HepG2 (cell line): ENCODE results near the gene HID1. TPM values are rescaled to one million over a fixed set of nuclear protein-coding genes. Genes with fewer than 3 reads are reported as not detected.

Source experiments
- ATAC-seq: fragments of 200-7000 bp; cut with Tn5 transposase; 3 replicates; pipeline ENCODE4 v1.9.1; 2020; ENCODE audit warnings: mild to moderate bottlenecking, moderate library complexity
- BruUV-seq: library from RNA; stranded (reverse); fragments of 400-500 nt; replicated peaks from 2 replicates; lab custom pipeline; 2021; lab: Mats Ljungman, UMichigan
- CTCF ChIA-PET: fragments of 300-600 bp; formaldehyde crosslinking; extraction: SDS; loops from one replicate; lab custom pipeline; 2021; ENCODE audit warnings: low total read pairs, inconsistent platforms, low intra/inter-chr PET ratio; lab: Yijun Ruan, JAX
- POLR2A ChIA-PET: fragments of 350-600 bp; sonication (Branson Sonifier 250); formaldehyde crosslinking; loops from one replicate; lab custom pipeline; 2020; ENCODE audit warnings: antibody characterized with exemption, inconsistent platforms; lab: Yijun Ruan, JAX
- DNase-seq: peaks from one replicate; pipeline ENCODE4 v3.0.0-alpha.2; 2015; ENCODE audit warnings: low spot score
- FAIRE-seq: peaks from 3 replicates; lab custom pipeline; 2011; peaks lifted over from hg19 to GRCh38; lab: Jason Lieb, UNC
- H2AFZ ChIP-seq: one replicate; pipeline ENCODE4 v1.6.1; 2011; ENCODE audit warnings: low read length, inconsistent platforms
- H3K27ac ChIP-seq: fragments of 300-600 bp; 3 replicates; pipeline ENCODE4 v1.8.0; 2011; ENCODE audit warnings: mixed run types, mild to moderate bottlenecking, mixed read lengths, low read length, inconsistent platforms; ENCODE audit not compliant: insufficient read depth; ENCODE audit errors: extremely low read length
- H3K27me3 ChIP-seq, 2 experiments: fragments of 200-600 bp in 1 of 2; 2 replicates in 1 of 2; 3 replicates in 1 of 2; pipeline versions ENCODE4 v1.6.0 to v1.8.0; 2011; ENCODE audit warnings: low read length in 2 of 2, mild to moderate bottlenecking in 2 of 2, moderate library complexity in 2 of 2, inconsistent platforms in 1 of 2; ENCODE audit not compliant: insufficient read depth in 2 of 2, control insufficient read depth in 1 of 2
- H3K36me3 ChIP-seq, 2 experiments: fragments of 200-600 bp in 1 of 2; replicated peaks in 1 of 2; 2 replicates in 1 of 2; 3 replicates in 1 of 2; pipeline versions ENCODE4 v1.5.1 to v1.8.0; 2011; ENCODE audit warnings: low read length in 2 of 2, inconsistent platforms in 1 of 2; ENCODE audit not compliant: insufficient read depth in 2 of 2, control insufficient read depth in 1 of 2
- H3K4me1 ChIP-seq: 2 replicates; pipeline ENCODE4 v1.5.1; 2012; ENCODE audit warnings: low read length, inconsistent platforms; ENCODE audit not compliant: insufficient read depth
- H3K4me2 ChIP-seq: 2 replicates; pipeline ENCODE4 v1.6.0; 2011; ENCODE audit warnings: low read depth, low read length, inconsistent platforms
- H3K4me3 ChIP-seq, 3 experiments: fragments of 200-600 bp in 1 of 3; sonication (generic), shearing (Covaris generic) in 1 of 3; replicated peaks in 1 of 3; 2 replicates each; pipeline ENCODE4 v1.5.1; 2011 to 2016; ENCODE audit warnings: low read length in 3 of 3, inconsistent platforms in 2 of 3, low read depth in 2 of 3, mild to moderate bottlenecking in 2 of 3, control low read depth in 1 of 3, mixed read lengths in 1 of 3; ENCODE audit not compliant: insufficient read depth in 1 of 3
- H3K79me2 ChIP-seq: one replicate; pipeline ENCODE4 v1.6.1; 2011; ENCODE audit warnings: low read length, inconsistent platforms; ENCODE audit not compliant: insufficient read depth
- H3K9ac ChIP-seq: 2 replicates; pipeline ENCODE4 v1.6.0; 2011; ENCODE audit warnings: mild to moderate bottlenecking, low read depth, low read length, inconsistent platforms; ENCODE audit not compliant: insufficient read depth
- H3K9me3 ChIP-seq: 2 replicates; pipeline ENCODE4 v1.5.1; 2012; ENCODE audit warnings: mild to moderate bottlenecking, low read length
- H4K20me1 ChIP-seq: 2 replicates; pipeline ENCODE4 v1.6.0; 2011; ENCODE audit warnings: inconsistent platforms, mild to moderate bottlenecking, low read length, moderate library complexity; ENCODE audit not compliant: insufficient read depth
- CBX2 ChIP-seq, 2 experiments: fragments of 200-600 bp in 1 of 2; sonication (generic); formaldehyde crosslinking in 1 of 2; IDR thresholded peaks; 2 replicates each; pipeline versions ENCODE4 v1.7.0 to v1.8.1; 2018 to 2022; ENCODE audit warnings: low read depth in 2 of 2, low read length in 1 of 2, mild to moderate bottlenecking in 1 of 2, missing genetic modification reagents in 1 of 2
- IRF9 ChIP-seq: sonication (generic); formaldehyde crosslinking; IDR thresholded peaks from 2 replicates; pipeline ENCODE4 v1.8.0; 2022; ENCODE audit warnings: missing genetic modification reagents, mild to moderate bottlenecking, borderline replicate concordance
- MAFG ChIP-seq: sonication (generic); formaldehyde crosslinking; IDR thresholded peaks from 2 replicates; pipeline ENCODE4 v1.5.1; 2020; ENCODE audit warnings: mild to moderate bottlenecking, missing genetic modification reagents
- MIER2 ChIP-seq: IDR thresholded peaks from 2 replicates; pipeline ENCODE4 v1.6.1; 2016; ENCODE audit warnings: missing biosample characterization, missing genetic modification reagents
- RFXANK ChIP-seq: IDR thresholded peaks from 2 replicates; pipeline ENCODE4 v1.6.1; 2016
- SETDB1 ChIP-seq: sonication (generic); formaldehyde crosslinking; IDR thresholded peaks from 2 replicates; pipeline ENCODE4 v1.5.1; 2020; ENCODE audit warnings: missing genetic modification reagents, mild to moderate bottlenecking, borderline replicate concordance
- SUZ12 ChIP-seq: fragments of 150-350 bp; IDR thresholded peaks from 2 replicates; pipeline ENCODE4 v1.6.1; 2014; ENCODE audit warnings: low read depth, low read length
- TGIF2 ChIP-seq: IDR thresholded peaks from 2 replicates; pipeline ENCODE4 v1.6.1; 2016; ENCODE audit warnings: control low read depth, missing compliant biosample characterization
- ZNF576 ChIP-seq: sonication (generic); formaldehyde crosslinking; IDR thresholded peaks from 2 replicates; pipeline ENCODE4 v1.4.0; 2020; ENCODE audit warnings: mild to moderate bottlenecking, missing genetic modification reagents
- ZNF749 ChIP-seq: sonication (generic); formaldehyde crosslinking; IDR thresholded peaks from 2 replicates; pipeline ENCODE4 v1.8.0; 2022; ENCODE audit warnings: mild to moderate bottlenecking, missing genetic modification reagents, moderate library complexity, borderline replicate concordance
- ZSCAN20 ChIP-seq: sonication (generic); formaldehyde crosslinking; IDR thresholded peaks from 2 replicates; pipeline ENCODE4 v1.4.0; 2020; ENCODE audit warnings: missing genetic modification reagents, mild to moderate bottlenecking, borderline replicate concordance
- whole genome bisulfite sequencing: methylation state at CpG from one replicate; pipeline ENCODE4 v1.1.6; 2017; ENCODE audit warnings: low lambda C conversion rate; 5-methylcytosine and 5-hydroxymethylcytosine counted together
- in situ Hi-C: cut with HindIII; loops from 2 replicates; pipeline ENCODE4 v1.10.0; 2017; ENCODE audit warnings: low pct_unique_long_range_greater_than_20kb; ENCODE audit not compliant: extremely low pct_ligation_motif_present
- intact Hi-C: fragments of 100-400 bp; cut with micrococcal nuclease; formaldehyde crosslinking; loops from one replicate; pipeline ENCODE4 v1.10.0; 2022; ENCODE audit not compliant: unreplicated experiment
- polyA plus RNA-seq, 8 experiments: library from polyadenylated mRNA; depleted of rRNA in 3 of 8; stranded (reverse) in 7 of 8; unstranded in 1 of 8; fragments of >200 nt; fragmentation: Illumina TruSeq in 4 of 8; extraction: Trizol in 4 of 8; gene quantifications; 2 replicates each; pipeline versions ENCODE4 v1.2.1 to v1.2.3, GENCODE V29; 2011 to 2016; ENCODE audit warnings: low read depth in 4 of 8, missing spikeins in 1 of 8, mixed read lengths in 1 of 8; ENCODE audit not compliant: insufficient read depth in 1 of 8
- total RNA-seq, 5 experiments: library from RNA; depleted of rRNA; stranded (reverse); fragments of >200 nt; fragmentation: Illumina TruSeq; extraction: Trizol; gene quantifications; 2 replicates each; pipeline ENCODE4 v1.2.3, GENCODE V29; 2016; ENCODE audit warnings: low read depth in 1 of 5
- TF ChIP-seq, protein P1 (sequence below): sonication (generic); formaldehyde crosslinking; IDR thresholded peaks from 2 replicates; pipeline ENCODE4 v1.5.1; 2020; ENCODE audit warnings: missing genetic modification reagents, mild to moderate bottlenecking, borderline replicate concordance
- TF ChIP-seq, protein P2 (sequence below): sonication (generic); formaldehyde crosslinking; IDR thresholded peaks from 2 replicates; pipeline ENCODE4 v1.9.0; 2021; ENCODE audit warnings: mild to moderate bottlenecking, missing genetic modification reagents

Gene HID1
- total and polyA plus RNA-seq, 2 of the 13 experiments (the other 11 are each of a cell fraction or from before 2014, with no cell fraction given) = 2.1 to 10.6 TPM

GRCh38 chr17:75013092-75013559 lies 40.6 kb upstream of the HID1 start:
- in situ Hi-C loops = no loop called here
- Histone ChIP-seq H3K4me3 (peak overlapping the region; percentile 71 to 96 (median 85)), H2AFZ (no peak overlapping the region), H3K9ac (peak overlapping the region; percentile 90), H3K27me3 (no peaks in the 10 kb centered on the region; a peak in 2 of 5 replicates), H3K79me2 (peaks cover 14% of the 10 kb centered on the region), H3K4me1 (peaks cover 28% of the 10 kb centered on the region), H3K36me3 (peaks cover 5% of the 10 kb centered on the region in 2 experiments; a peak in 1 of 5 replicates), H4K20me1 (no peaks in the 10 kb centered on the region), H3K9me3 (no peaks in the 10 kb centered on the region), H3K4me2 (peak overlapping the region; percentile 94), H3K27ac (peak overlapping the region; percentile 85)
- intact Hi-C loops = no loop called here
- TSS peak; percentile 88 for BruUV-seq
- ATAC-seq (peak; percentile 1; the same call in 1 of the 3 replicates), DNase-seq (no peak), FAIRE-seq (no peak)
- ChIA-PET POLR2A (interaction anchor here (0.6 to 4.3 kb wide), 42 partner anchors 11 to 767 kb away, joined by 3 to 94 read pairs (median 8); partner anchors contain the start of genes ARMC7, ATP5PD, CDR2L and FDXR), CTCF (interaction anchor here (1.9 to 2.0 kb wide), 2 partner anchors 51 to 55 kb away, joined by 5 to 8 read pairs; no protein-coding TSS in a partner anchor)
- 0% methylated on average over 8 of the region's 10 CpGs for WGBS
- TF ChIP-seq SETDB1 (CRISPR knock-in tag) (no peak), IRF9 (CRISPR knock-in tag) (no peak), TGIF2 (peak; percentile 8; the same call in 1 of the 2 replicates), CBX2 (IDR thresholded peaks at IDR 0.05; ENCODE audit: low read depth, low read length) (no peak), CBX2 (CRISPR knock-in tag; IDR thresholded peaks at IDR 0.05; ENCODE audit: low read depth) (0 out of 2 replicates have a peak, but pooled peaks have one; percentile 54), ZNF576 (CRISPR knock-in tag) (0 out of 2 replicates have a peak, but pooled peaks have one; percentile 2), RFXANK (no peak), SUZ12 (no peak), MIER2 (CRISPR knock-in tag) (no peak), MAFG (CRISPR knock-in tag) (no peak), ZSCAN20 (CRISPR knock-in tag) (no peak), ZNF749 (CRISPR knock-in tag) (no peak)
- TF ChIP-seq, protein P1, sequence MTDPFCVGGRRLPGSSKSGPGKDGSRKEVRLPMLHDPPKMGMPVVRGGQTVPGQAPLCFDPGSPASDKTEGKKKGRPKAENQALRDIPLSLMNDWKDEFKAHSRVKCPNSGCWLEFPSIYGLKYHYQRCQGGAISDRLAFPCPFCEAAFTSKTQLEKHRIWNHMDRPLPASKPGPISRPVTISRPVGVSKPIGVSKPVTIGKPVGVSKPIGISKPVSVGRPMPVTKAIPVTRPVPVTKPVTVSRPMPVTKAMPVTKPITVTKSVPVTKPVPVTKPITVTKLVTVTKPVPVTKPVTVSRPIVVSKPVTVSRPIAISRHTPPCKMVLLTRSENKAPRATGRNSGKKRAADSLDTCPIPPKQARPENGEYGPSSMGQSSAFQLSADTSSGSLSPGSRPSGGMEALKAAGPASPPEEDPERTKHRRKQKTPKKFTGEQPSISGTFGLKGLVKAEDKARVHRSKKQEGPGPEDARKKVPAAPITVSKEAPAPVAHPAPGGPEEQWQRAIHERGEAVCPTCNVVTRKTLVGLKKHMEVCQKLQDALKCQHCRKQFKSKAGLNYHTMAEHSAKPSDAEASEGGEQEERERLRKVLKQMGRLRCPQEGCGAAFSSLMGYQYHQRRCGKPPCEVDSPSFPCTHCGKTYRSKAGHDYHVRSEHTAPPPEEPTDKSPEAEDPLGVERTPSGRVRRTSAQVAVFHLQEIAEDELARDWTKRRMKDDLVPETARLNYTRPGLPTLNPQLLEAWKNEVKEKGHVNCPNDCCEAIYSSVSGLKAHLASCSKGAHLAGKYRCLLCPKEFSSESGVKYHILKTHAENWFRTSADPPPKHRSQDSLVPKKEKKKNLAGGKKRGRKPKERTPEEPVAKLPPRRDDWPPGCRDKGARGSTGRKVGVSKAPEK (CRISPR knock-in tag) = peak; percentile 35
- TF ChIP-seq, protein P2, sequence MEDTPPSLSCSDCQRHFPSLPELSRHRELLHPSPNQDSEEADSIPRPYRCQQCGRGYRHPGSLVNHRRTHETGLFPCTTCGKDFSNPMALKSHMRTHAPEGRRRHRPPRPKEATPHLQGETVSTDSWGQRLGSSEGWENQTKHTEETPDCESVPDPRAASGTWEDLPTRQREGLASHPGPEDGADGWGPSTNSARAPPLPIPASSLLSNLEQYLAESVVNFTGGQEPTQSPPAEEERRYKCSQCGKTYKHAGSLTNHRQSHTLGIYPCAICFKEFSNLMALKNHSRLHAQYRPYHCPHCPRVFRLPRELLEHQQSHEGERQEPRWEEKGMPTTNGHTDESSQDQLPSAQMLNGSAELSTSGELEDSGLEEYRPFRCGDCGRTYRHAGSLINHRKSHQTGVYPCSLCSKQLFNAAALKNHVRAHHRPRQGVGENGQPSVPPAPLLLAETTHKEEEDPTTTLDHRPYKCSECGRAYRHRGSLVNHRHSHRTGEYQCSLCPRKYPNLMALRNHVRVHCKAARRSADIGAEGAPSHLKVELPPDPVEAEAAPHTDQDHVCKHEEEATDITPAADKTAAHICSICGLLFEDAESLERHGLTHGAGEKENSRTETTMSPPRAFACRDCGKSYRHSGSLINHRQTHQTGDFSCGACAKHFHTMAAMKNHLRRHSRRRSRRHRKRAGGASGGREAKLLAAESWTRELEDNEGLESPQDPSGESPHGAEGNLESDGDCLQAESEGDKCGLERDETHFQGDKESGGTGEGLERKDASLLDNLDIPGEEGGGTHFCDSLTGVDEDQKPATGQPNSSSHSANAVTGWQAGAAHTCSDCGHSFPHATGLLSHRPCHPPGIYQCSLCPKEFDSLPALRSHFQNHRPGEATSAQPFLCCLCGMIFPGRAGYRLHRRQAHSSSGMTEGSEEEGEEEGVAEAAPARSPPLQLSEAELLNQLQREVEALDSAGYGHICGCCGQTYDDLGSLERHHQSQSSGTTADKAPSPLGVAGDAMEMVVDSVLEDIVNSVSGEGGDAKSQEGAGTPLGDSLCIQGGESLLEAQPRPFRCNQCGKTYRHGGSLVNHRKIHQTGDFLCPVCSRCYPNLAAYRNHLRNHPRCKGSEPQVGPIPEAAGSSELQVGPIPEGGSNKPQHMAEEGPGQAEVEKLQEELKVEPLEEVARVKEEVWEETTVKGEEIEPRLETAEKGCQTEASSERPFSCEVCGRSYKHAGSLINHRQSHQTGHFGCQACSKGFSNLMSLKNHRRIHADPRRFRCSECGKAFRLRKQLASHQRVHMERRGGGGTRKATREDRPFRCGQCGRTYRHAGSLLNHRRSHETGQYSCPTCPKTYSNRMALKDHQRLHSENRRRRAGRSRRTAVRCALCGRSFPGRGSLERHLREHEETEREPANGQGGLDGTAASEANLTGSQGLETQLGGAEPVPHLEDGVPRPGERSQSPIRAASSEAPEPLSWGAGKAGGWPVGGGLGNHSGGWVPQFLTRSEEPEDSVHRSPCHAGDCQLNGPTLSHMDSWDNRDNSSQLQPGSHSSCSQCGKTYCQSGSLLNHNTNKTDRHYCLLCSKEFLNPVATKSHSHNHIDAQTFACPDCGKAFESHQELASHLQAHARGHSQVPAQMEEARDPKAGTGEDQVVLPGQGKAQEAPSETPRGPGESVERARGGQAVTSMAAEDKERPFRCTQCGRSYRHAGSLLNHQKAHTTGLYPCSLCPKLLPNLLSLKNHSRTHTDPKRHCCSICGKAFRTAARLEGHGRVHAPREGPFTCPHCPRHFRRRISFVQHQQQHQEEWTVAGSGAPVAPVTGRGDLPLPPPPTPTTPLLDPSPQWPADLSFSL = no peak
